Chondrocyte (in vitro differentiated cells): ENCODE results near the gene PPP2R2D. TPM values are rescaled to one million over a fixed set of nuclear protein-coding genes. Genes with fewer than 3 reads are reported as not detected.

Experiments used
- DNase-seq: peaks from one replicate; pipeline ENCODE4 v3.0.0; 2021; ENCODE audit warnings: mixed read lengths, low spot score
- H3K27ac Mint-ChIP-seq: one replicate; pipeline ENCODE4 v1.8.0; 2021; ENCODE audit warnings: mild to moderate bottlenecking, moderate library complexity, mixed read lengths; ENCODE audit not compliant: unreplicated experiment
- H3K27me3 Mint-ChIP-seq: 2 replicates; pipeline ENCODE4 v1.8.0; 2021; ENCODE audit warnings: low read depth, mixed read lengths
- H3K36me3 Mint-ChIP-seq: 2 replicates; pipeline ENCODE4 v1.8.0; 2021; ENCODE audit warnings: low read depth, mixed read lengths
- H3K4me1 Mint-ChIP-seq: 2 replicates; pipeline ENCODE4 v1.8.0; 2021; ENCODE audit warnings: low read depth, mild to moderate bottlenecking, mixed read lengths
- H3K4me3 Mint-ChIP-seq: one replicate; pipeline ENCODE4 v1.8.0; 2021; ENCODE audit warnings: mild to moderate bottlenecking, moderate library complexity, mixed read lengths; ENCODE audit not compliant: unreplicated experiment
- H3K9me3 Mint-ChIP-seq: 2 replicates; pipeline ENCODE4 v1.8.0; 2021; ENCODE audit warnings: low read depth, mixed read lengths
- CTCF ChIP-seq: fragments of 200-600 bp; sonication (generic); IDR thresholded peaks from 2 replicates; pipeline ENCODE4 v1.5.0; 2021; ENCODE audit warnings: antibody characterized with exemption, mild to moderate bottlenecking, moderate library complexity
- total RNA-seq: library from RNA; stranded (reverse); gene quantifications from 3 replicates; pipeline ENCODE4 v1.2.1, GENCODE V29; 2021

PPP2R2D gene
- total RNA-seq, 1 donor from 2014 or later = 24.3 TPM

DNA sequence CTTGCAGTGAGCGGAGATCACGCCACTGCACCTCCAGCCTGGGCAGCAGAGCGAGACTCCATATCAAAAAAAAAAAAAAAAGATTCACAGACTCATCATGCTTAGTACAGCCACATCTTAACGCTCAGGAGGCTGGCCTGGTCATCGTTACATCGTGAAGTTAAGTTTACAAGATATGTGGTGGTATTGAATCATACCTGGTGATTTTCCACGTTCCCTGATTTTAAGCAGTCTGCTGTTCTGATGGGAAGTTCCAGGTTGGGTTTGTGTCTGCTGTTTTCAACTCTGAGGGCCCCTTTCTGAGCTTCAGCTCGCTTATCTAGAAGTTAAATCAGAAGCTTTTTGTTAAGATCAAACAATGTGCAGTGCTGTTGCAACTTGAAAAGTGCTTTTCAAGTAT, 6.9 kb downstream of the PPP2R2D start:
- peak; percentile 26 for DNase-seq
- Mint-ChIP-seq H3K4me1 (peaks cover 42% of the 10 kb centered on the region), H3K36me3 (peaks cover under 1% of the 10 kb centered on the region), H3K4me3 (no peak overlapping the region), H3K27ac (no peak overlapping the region), H3K27me3 (no peaks in the 10 kb centered on the region), H3K9me3 (no peaks in the 10 kb centered on the region)
- no peak for TF ChIP-seq CTCF

DNA sequence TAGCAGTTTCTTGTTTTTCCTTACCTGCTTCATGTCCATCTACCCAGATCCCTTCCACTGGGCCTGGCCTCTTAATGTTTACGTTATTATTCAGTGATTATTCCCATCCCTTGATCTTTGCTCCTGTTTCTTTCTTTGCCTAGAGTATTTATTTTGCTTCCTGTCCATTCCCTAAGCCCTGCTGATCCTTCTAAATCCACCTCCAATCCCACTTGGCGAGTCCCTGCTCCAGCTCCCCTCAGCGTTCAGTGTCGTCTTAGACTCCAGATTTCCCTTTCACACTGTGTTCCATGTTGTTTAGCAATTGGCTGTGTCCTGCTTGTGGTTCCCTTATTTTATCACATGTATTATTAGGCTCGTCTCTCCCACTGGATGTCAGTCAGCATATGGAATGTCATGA, 7.3 kb downstream of the PPP2R2D start:
- TF ChIP-seq CTCF = no peak
- Mint-ChIP-seq H3K9me3 (no peaks in the 10 kb centered on the region), H3K4me3 (no peak overlapping the region), H3K36me3 (peaks cover 2% of the 10 kb centered on the region), H3K27ac (peak overlapping the region; percentile 25), H3K27me3 (no peaks in the 10 kb centered on the region), H3K4me1 (peaks cover 41% of the 10 kb centered on the region)
- no peak for DNase-seq

GRCh38 chr10:131909014-131909808, 8.4 kb downstream of the PPP2R2D start:
- peaks cover 2% of the 10 kb centered on the region for H3K36me3 Mint-ChIP-seq
- no peak overlapping the region for H3K4me3 Mint-ChIP-seq
- peak; percentile 49 for DNase-seq
- H3K4me1 Mint-ChIP-seq = peaks cover 40% of the 10 kb centered on the region
- TF ChIP-seq CTCF = no peak
- no peaks in the 10 kb centered on the region for H3K27me3 Mint-ChIP-seq
- no peak overlapping the region for H3K27ac Mint-ChIP-seq
- no peaks in the 10 kb centered on the region for H3K9me3 Mint-ChIP-seq

DNA sequence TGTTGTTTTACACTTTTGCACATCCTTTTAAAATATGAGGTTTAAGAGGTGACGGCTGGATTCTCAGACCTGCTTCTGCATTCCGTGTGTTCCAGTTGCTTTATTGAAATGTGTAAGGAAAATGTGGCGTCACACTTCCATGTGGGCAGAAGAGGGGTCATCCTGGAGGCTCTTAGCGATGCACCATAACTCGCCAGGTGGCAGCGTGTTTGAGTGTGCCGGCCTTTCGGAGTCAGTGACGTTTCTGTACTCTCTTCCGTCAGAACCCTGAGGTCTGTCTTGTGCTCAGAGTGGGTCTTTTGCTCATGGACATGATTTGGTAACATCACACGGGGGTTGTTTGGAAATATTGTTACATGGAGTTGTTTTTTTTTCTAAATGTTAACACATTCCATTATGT, 9.1 kb downstream of the PPP2R2D start:
- no peak overlapping the region for H3K27ac Mint-ChIP-seq
- no peaks in the 10 kb centered on the region for H3K9me3 Mint-ChIP-seq
- peaks cover 2% of the 10 kb centered on the region for H3K36me3 Mint-ChIP-seq
- DNase-seq = peak; percentile 24
- H3K27me3 Mint-ChIP-seq = no peaks in the 10 kb centered on the region
- no peak for TF ChIP-seq CTCF
- no peak overlapping the region for H3K4me3 Mint-ChIP-seq
- peaks cover 35% of the 10 kb centered on the region for H3K4me1 Mint-ChIP-seq

DNA sequence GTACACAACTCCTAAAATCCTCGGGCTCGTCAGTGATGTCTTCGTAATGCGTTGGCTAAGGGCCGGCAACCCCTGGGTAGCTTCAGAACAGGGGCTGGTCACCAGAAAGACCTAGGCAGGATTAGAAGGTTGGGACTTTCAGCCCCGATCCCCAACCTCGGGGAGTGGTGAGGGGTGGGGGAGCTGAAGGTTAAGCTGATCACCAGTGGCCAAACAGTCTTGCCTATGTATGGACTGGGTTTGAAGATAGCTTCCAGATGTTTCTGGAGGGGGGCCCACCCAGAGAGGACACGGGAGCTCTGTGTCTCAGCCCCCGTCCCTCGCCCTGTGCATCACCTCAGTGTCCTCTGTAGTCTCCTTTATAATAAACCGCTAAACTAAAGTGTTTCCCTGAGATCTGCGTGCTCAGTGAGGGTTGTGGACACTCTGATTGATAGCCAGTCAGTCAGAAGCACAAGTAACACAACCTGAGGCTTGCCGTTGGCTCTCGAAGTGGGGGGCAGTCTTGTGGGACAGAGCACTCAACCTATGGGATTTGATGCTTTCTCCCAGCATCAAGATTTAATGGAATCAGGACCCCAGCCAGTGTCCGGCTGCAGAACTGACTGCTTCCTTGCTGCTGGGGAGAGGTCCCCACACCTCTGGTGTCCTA, 10.0 kb downstream of the PPP2R2D start:
- Mint-ChIP-seq H3K27me3 (no peaks in the 10 kb centered on the region), H3K36me3 (peaks cover 2% of the 10 kb centered on the region), H3K27ac (no peak overlapping the region), H3K4me1 (peaks cover 26% of the 10 kb centered on the region), H3K9me3 (no peaks in the 10 kb centered on the region), H3K4me3 (no peak overlapping the region)
- peak; percentile 34 for DNase-seq
- TF ChIP-seq CTCF = no peak
